BLaER1 treated with 17β-estradiol and CSF1 and Interleukin-3, amounts not matched to agents 10 nM and 100 nM (cell line): ENCODE results near the gene KBTBD13.
"Not testable (repeated sequence)": the region's sequence is repeated elsewhere in the genome, so short reads cannot be mapped to it uniquely, and the experiment has no call there.

Experiments
- H3K27ac ChIP-seq, 11 experiments: shearing (Covaris generic); formaldehyde crosslinking; 2 replicates each; pipeline ENCODE4 v1.8.1; 2022
- H3K27me3 ChIP-seq, 11 experiments: shearing (Covaris generic); formaldehyde crosslinking; 2 replicates each; pipeline ENCODE4 v1.8.1; 2022
- H3K36me3 ChIP-seq, 11 experiments: shearing (Covaris generic); formaldehyde crosslinking; 2 replicates each; pipeline ENCODE4 v1.8.1; 2022
- H3K4me1 ChIP-seq, 10 experiments: shearing (Covaris generic); formaldehyde crosslinking; 2 replicates each; pipeline ENCODE4 v1.8.1; 2022
- H3K4me2 ChIP-seq, 11 experiments: shearing (Covaris generic); formaldehyde crosslinking; 2 replicates each; pipeline ENCODE4 v1.8.1; 2022
- H3K4me3 ChIP-seq, 10 experiments: shearing (Covaris generic); formaldehyde crosslinking; 2 replicates each; pipeline ENCODE4 v1.8.1; 2022
- H3K9ac ChIP-seq, 11 experiments: shearing (Covaris generic); formaldehyde crosslinking; 2 replicates each; pipeline ENCODE4 v1.8.1; 2022
- H3K9me3 ChIP-seq, 11 experiments: shearing (Covaris generic); formaldehyde crosslinking; replicated peaks in 1 of 11; 2 replicates each; pipeline ENCODE4 v1.8.1; 2022
- H4K20me1 ChIP-seq, 11 experiments: shearing (Covaris generic); formaldehyde crosslinking; 2 replicates each; pipeline ENCODE4 v1.8.1; 2022
- Cebpa-rat ChIP-seq, 11 experiments: shearing (Covaris generic); IDR thresholded peaks; 2 replicates each; pipeline ENCODE4 v1.8.1; 2022

KBTBD13 gene

GRCh38 chr15:65092911-65093792 is 16.6 kb downstream of the KBTBD13 start:
- Histone ChIP-seq H3K4me2 (no peak overlapping the region), H3K9ac (no peak overlapping the region), H3K9me3 (no peaks in the 10 kb centered on the region), H3K4me1 (no peaks in the 10 kb centered on the region), H3K27me3 (no peaks in the 10 kb centered on the region), H3K4me3 (no peak overlapping the region), H3K36me3 (peaks cover 9 to 33% (median 14%) of the 10 kb centered on the region in 11 experiments; a peak in 21 of 22 replicates), H3K27ac (no peak overlapping the region), H4K20me1 (peaks cover 0 to 47% (median 0%) of the 10 kb centered on the region in 11 experiments; a peak in 3 of 22 replicates)
- TF ChIP-seq Cebpa-rat (IDR thresholded peaks at IDR 0.05): no peak

- H3K9me3 ChIP-seq, H3K4me2 ChIP-seq, H3K27ac ChIP-seq, H3K9ac ChIP-seq, H3K27me3 ChIP-seq, H3K4me1 ChIP-seq, H3K4me3 ChIP-seq: not testable (repeated sequence)
- Histone ChIP-seq H4K20me1 (peaks cover 0 to 45% (median 0%) of the 10 kb centered on the region in 11 experiments; a peak in 3 of 22 replicates), H3K36me3 (peaks cover 15 to 39% (median 21%) of the 10 kb centered on the region in 11 experiments)
These were observed 17.2 kb downstream of the KBTBD13 start for GRCh38 chr15:65093793-65094170.

DNA sequence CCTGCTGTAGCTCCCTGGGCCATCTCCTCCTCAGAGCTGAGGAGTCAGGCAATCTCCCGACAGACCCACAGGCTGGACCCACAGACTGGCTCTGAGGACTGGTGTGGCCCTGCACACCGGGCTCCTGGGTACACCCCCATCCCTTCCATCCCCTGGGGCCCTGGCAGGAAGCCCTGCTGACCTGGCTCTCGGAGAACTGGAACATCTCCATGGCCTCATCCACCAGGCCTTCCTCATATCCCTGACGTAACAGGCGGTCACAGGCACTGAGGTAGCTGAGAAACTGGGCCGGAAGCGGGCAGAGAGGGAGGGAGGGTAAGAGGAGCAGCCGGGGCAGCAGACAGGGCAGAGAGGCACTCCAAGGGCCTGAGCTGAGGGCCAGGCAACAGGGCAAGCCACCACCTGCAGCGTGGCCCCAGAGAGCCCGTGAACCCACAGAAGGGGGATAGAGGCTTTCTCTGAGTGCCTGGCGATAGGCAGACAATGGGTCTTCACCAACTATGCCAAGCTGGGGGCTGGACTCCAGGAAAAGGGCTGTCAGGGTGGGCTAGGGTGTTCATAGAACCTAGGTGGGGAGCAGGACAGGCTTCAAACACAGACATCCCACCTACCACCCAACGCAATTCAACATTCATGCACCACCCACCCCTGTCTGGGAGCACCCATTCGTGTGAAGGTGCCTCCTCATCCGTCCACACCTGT is 17.9 kb downstream of the KBTBD13 start:
- TF ChIP-seq Cebpa-rat (IDR thresholded peaks at IDR 0.05): no peak
- no peak overlapping the region for H3K4me2 ChIP-seq
- no peaks in the 10 kb centered on the region for H3K27me3 ChIP-seq
- H3K36me3 ChIP-seq: peaks cover 21 to 46% (median 27%) of the 10 kb centered on the region in 11 experiments
- peaks cover 0 to 44% (median 0%) of the 10 kb centered on the region in 11 experiments; a peak in 3 of 22 replicates for H4K20me1 ChIP-seq
- H3K27ac ChIP-seq: no peak overlapping the region
- no peaks in the 10 kb centered on the region for H3K9me3 ChIP-seq
- H3K4me1 ChIP-seq: no peaks in the 10 kb centered on the region
- H3K4me3 ChIP-seq: no peak overlapping the region
- no peak overlapping the region for H3K9ac ChIP-seq

DNA sequence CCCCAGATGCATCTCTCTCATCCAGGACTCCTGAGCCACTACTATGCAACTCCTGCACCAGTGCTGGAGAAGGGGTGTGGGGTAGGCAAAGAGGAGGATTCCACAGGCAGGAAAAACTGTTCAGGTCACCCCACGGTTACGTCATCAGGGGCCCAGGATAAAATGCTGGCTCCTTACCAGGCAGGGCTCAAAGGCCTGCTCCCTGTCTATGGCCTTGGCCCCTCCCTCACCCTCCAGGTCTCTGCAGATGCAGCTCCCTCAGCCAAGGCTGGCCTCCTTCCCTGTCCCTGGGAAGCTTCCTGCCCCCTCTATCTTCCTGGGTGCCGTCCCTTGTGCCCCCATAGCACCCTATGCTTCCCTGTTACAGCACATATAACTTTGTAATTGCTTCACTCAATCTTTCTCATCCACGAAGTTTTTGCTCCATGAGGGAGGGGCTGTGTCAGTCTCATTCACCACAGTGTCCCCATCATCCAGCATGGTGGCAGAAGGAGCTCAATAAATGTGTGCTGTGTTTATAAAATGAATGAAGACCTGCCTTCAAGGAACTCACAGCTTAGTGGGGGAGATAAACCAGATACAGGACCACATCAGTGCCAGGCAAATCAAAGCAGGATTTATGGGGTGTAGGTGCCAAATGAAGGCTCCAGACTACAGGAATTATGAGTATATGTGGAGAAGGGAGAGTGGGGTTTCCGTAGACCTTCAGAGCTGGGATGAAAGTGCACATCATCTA is 18.6 kb downstream of the KBTBD13 start:
- H3K9ac ChIP-seq: no peak overlapping the region
- peaks cover 0 to 36% (median 0%) of the 10 kb centered on the region in 11 experiments; a peak in 3 of 22 replicates for H4K20me1 ChIP-seq
- no peak overlapping the region for H3K4me3 ChIP-seq
- TF ChIP-seq Cebpa-rat (IDR thresholded peaks at IDR 0.05): no peak
- H3K9me3 ChIP-seq: no peaks in the 10 kb centered on the region
- no peak overlapping the region for H3K27ac ChIP-seq
- no peaks in the 10 kb centered on the region for H3K4me1 ChIP-seq
- peaks cover 28 to 52% (median 35%) of the 10 kb centered on the region in 11 experiments for H3K36me3 ChIP-seq
- no peaks in the 10 kb centered on the region for H3K27me3 ChIP-seq
- no peak overlapping the region for H3K4me2 ChIP-seq

DNA sequence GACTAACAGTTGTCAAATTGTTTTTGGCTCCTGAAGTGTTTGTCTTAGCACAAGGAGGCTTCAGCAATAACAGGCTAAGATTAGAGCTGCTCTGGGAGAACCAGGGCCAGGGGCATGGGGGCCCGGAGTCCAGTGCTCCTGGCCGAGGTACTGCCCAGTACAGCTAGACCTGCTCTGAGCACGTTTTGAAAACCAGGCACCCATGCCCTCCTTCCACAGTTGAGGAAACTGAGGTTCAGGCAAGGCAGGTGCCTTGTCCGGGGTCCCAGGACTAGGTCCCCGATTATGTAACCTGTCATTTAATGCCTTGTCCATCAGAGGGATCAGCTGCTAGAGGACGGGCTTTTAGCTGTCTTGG is 19.2 kb downstream of the KBTBD13 start:
- Histone ChIP-seq H3K9me3 (no peaks in the 10 kb centered on the region), H3K4me2 (no peak overlapping the region), H3K27me3 (no peaks in the 10 kb centered on the region; a peak in 1 of 22 replicates), H3K4me1 (peaks cover 0 to 3% (median 0%) of the 10 kb centered on the region in 10 experiments; a peak in 5 of 20 replicates), H3K27ac (no peak overlapping the region), H3K9ac (no peak overlapping the region), H3K4me3 (no peak overlapping the region), H4K20me1 (peaks cover 0 to 38% (median 0%) of the 10 kb centered on the region in 11 experiments; a peak in 4 of 22 replicates), H3K36me3 (peaks cover 32 to 58% (median 40%) of the 10 kb centered on the region in 11 experiments)
- TF ChIP-seq Cebpa-rat (IDR thresholded peaks at IDR 0.05): no peak

DNA sequence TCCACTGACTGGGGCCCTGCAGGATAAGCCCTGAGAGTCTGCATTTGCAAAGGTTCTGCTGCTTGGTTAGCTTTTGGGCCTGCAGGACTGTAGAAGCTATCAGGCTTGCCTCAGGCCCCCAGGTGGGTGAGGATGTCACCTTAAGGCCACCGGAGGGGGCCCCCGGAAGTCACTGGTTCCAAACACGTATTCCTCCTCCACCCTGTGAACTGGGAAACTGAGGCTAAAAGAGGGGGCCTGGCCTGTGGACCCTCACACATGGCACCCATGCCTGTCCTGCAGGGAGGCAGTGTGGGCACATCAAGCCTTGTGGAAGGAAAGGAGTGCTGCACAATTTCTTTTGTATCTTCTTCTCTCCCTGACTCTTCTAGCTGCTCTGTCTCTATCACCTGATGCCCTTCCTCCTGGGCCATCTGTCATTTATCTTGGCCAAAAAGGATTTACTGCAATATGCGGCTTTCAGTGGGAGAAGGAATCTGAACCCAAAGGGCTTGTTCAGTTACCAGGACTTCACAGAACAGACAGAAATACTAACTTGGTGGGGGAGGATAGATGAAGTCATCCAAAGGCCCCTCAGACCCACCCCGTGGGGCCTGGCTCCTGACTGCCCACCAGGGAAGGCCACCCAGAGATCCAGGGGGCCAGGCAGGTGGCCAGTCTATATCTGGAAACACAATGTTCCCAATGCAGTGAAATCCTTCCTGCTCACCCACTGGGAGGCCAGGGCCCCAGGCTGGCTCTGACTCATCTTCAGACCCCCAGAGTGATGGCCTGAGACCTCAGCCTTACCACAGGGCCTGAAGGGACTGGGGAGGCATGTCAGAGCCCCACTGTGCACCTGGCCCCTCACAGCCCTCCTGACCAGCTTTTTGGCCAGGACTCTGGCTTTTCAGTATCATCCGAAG is 20.2 kb downstream of the KBTBD13 start:
- no peak overlapping the region for H3K9ac ChIP-seq
- H3K36me3 ChIP-seq: peaks cover 32 to 68% (median 44%) of the 10 kb centered on the region in 11 experiments
- H3K4me1 ChIP-seq: peaks cover 0 to 13% (median 7%) of the 10 kb centered on the region in 10 experiments; a peak in 12 of 20 replicates
- H3K4me3 ChIP-seq: no peak overlapping the region
- TF ChIP-seq Cebpa-rat (IDR thresholded peaks at IDR 0.05): no peak
- H3K4me2 ChIP-seq: no peak overlapping the region
- no peak overlapping the region for H3K27ac ChIP-seq
- H4K20me1 ChIP-seq: peaks cover 0 to 47% (median 0%) of the 10 kb centered on the region in 11 experiments; a peak in 4 of 22 replicates
- H3K27me3 ChIP-seq: no peaks in the 10 kb centered on the region; a peak in 1 of 22 replicates
- no peaks in the 10 kb centered on the region for H3K9me3 ChIP-seq

DNA sequence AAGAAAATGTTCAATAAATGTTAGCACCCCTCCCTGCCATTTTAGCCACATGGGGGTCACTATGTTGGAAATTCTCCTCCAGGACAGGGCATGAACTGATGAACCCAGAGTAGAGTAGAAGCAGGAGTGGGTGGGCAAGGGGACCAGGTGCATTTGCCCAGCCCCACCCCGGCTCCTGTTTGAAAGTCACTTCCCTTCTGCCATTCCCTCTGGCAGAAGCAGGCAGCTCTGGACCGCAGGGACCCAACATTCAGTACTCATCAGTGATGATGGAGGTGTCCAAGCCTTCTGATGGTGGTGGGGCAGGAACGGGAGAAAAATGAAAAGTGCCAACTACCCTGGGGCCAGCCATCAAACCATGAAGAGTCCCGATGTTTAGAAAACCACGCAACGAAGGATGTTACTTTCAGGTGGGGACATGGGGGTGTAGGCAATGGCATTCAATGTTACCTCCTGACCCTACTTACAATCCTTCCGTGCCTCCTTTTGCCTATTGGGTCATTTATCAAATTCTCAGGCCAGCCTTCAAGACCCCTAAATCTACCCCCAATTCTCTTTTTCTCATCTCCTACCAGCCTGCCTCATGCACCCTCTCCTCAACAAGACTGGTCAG is 21.2 kb downstream of the KBTBD13 start:
- no peak overlapping the region for H3K27ac ChIP-seq
- H3K4me3 ChIP-seq: no peak overlapping the region
- no peak overlapping the region for H3K9ac ChIP-seq
- peaks cover 0 to 18% (median 8%) of the 10 kb centered on the region in 10 experiments; a peak in 12 of 20 replicates for H3K4me1 ChIP-seq
- peaks cover 0 to 48% (median 0%) of the 10 kb centered on the region in 11 experiments; a peak in 4 of 22 replicates for H4K20me1 ChIP-seq
- no peaks in the 10 kb centered on the region; a peak in 1 of 22 replicates for H3K27me3 ChIP-seq
- H3K4me2 ChIP-seq: no peak overlapping the region
- no peaks in the 10 kb centered on the region for H3K9me3 ChIP-seq
- TF ChIP-seq Cebpa-rat (IDR thresholded peaks at IDR 0.05): no peak
- H3K36me3 ChIP-seq: peaks cover 37 to 72% (median 49%) of the 10 kb centered on the region in 11 experiments

- Histone ChIP-seq H3K4me2 (no peak overlapping the region), H3K9ac (no peak overlapping the region), H3K27ac (no peak overlapping the region), H4K20me1 (peaks cover 0 to 48% (median 0%) of the 10 kb centered on the region in 11 experiments; a peak in 4 of 22 replicates), H3K36me3 (peaks cover 41 to 77% (median 52%) of the 10 kb centered on the region in 11 experiments), H3K27me3 (no peaks in the 10 kb centered on the region; a peak in 1 of 22 replicates), H3K9me3 (no peaks in the 10 kb centered on the region), H3K4me1 (peaks cover 0 to 18% (median 8%) of the 10 kb centered on the region in 10 experiments; a peak in 12 of 20 replicates), H3K4me3 (no peak overlapping the region)
- TF ChIP-seq Cebpa-rat (IDR thresholded peaks at IDR 0.05): no peak
These were observed 22.8 kb downstream of the KBTBD13 start for GRCh38 chr15:65099336-65099735.

DNA sequence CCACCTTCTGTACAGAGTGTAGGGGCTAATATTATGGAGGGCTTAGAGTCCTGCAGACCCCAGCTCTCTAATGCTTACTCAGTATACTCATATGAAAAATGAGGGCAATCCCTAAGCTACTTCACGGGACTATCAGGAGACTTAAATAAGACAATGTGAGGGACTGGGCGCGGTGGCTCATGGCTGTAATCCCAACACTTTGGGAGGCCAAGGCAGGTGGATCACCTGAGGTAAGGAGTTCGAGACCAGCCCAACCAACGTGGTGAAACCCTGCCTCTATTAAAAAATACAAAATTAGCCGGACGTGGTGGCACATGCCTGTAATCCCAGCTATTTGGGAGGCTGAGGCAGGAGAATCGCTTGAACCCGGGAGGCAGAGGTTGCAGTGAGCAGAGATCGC is 23.3 kb downstream of the KBTBD13 start:
- peaks cover 44 to 82% (median 56%) of the 10 kb centered on the region in 11 experiments for H3K36me3 ChIP-seq
- not testable (repeated sequence) for H3K4me2 ChIP-seq, H3K27me3 ChIP-seq, H3K4me3 ChIP-seq, H3K27ac ChIP-seq, H3K9me3 ChIP-seq, H3K9ac ChIP-seq
- H3K4me1 ChIP-seq: peaks cover 0 to 18% (median 8%) of the 10 kb centered on the region in 10 experiments; a peak in 12 of 20 replicates
- peaks cover 0 to 43% (median 0%) of the 10 kb centered on the region in 11 experiments; a peak in 4 of 22 replicates for H4K20me1 ChIP-seq
